ENCODE data around the gene TCEAL4.

GRCh38 chrX:103573202-103573601, 12.1 kb upstream of the TCEAL4 start:
- TF ChIP-seq EZH2 (IDR thresholded peaks at IDR 0.05) (no peak), CTCF (IDR thresholded peaks at IDR 0.05) (no peak)

All from neural progenitor cell (in vitro differentiated cells).